PC-3 (cell line): ENCODE results near the gene TEX9. TPM values are rescaled to one million over a fixed set of nuclear protein-coding genes. Genes with fewer than 3 reads are reported as not detected.

Experiments
- ATAC-seq: fragments of 200-7000 bp; cut with Tn5 transposase; 2 replicates; pipeline ENCODE4 v1.9.1; 2020; ENCODE audit warnings: mild to moderate bottlenecking, moderate library complexity
- BruUV-seq: library from RNA; stranded (reverse); fragments of 400-500 nt; replicated peaks from 2 replicates; lab custom pipeline; 2021; lab: Mats Ljungman, UMichigan
- CTCF ChIA-PET: fragments of 300-600 bp; sonication (Branson Sonifier 250); formaldehyde crosslinking; loops from one replicate; lab custom pipeline; 2022; ENCODE audit warnings: antibody characterized with exemption; lab: Charles Lee
- POLR2A ChIA-PET: fragments of 300-600 bp; sonication (Branson Sonifier 250); formaldehyde crosslinking; loops from one replicate; lab custom pipeline; 2022; ENCODE audit warnings: antibody characterized with exemption; ENCODE audit not compliant: unreplicated experiment; lab: Charles Lee
- DNase-seq: peaks from one replicate; pipeline ENCODE4 v3.0.0-alpha.2; 2015
- H2AFZ ChIP-seq: fragments of 300-600 bp; sonication (generic); 2 replicates; pipeline ENCODE4 v1.6.0; 2016; ENCODE audit warnings: antibody characterized with exemption, low read length
- H3F3A ChIP-seq: fragments of 300-600 bp; sonication (generic); one replicate; pipeline ENCODE4 v1.6.0; 2017; ENCODE audit warnings: antibody characterized with exemption, low read length, control low read depth, mild to moderate bottlenecking; ENCODE audit not compliant: unreplicated experiment
- H3K27ac ChIP-seq: fragments of 300-600 bp; sonication (generic); 2 replicates; pipeline ENCODE4 v1.5.1; 2016; ENCODE audit warnings: mild to moderate bottlenecking, low read length
- H3K27me3 ChIP-seq: fragments of 300-600 bp; sonication (generic); 2 replicates; pipeline ENCODE4 v1.6.1; 2016; ENCODE audit warnings: low read length, mixed read lengths
- H3K36me3 ChIP-seq: fragments of 300-600 bp; sonication (generic); 2 replicates; pipeline ENCODE4 v1.6.1; 2016; ENCODE audit warnings: low read depth, mixed run types, low read length, mixed read lengths
- H3K4me1 ChIP-seq: fragments of 300-600 bp; sonication (generic); 2 replicates; pipeline ENCODE4 v1.5.1; 2016; ENCODE audit warnings: low read length; ENCODE audit not compliant: insufficient read depth
- H3K4me2 ChIP-seq: fragments of 300-600 bp; sonication (generic); 2 replicates; pipeline ENCODE4 v1.6.0; 2016; ENCODE audit warnings: low read length
- H3K4me3 ChIP-seq: fragments of 300-600 bp; sonication (generic); 2 replicates; pipeline ENCODE4 v1.5.1; 2016; ENCODE audit warnings: mild to moderate bottlenecking, low read length, mixed read lengths
- H3K79me2 ChIP-seq: fragments of 300-600 bp; sonication (generic); 2 replicates; pipeline ENCODE4 v1.6.1; 2017; ENCODE audit warnings: low read length, mixed read lengths
- H3K9ac ChIP-seq: fragments of 300-600 bp; sonication (generic); 2 replicates; pipeline ENCODE4 v1.6.0; 2016; ENCODE audit warnings: mild to moderate bottlenecking, low read length
- H3K9me2 ChIP-seq: fragments of 300-600 bp; sonication (generic); replicated peaks from 2 replicates; pipeline ENCODE4 v1.6.1; 2016; ENCODE audit warnings: mixed run types, low read length, mixed read lengths
- H3K9me3 ChIP-seq: fragments of 300-600 bp; sonication (generic); 2 replicates; pipeline ENCODE4 v1.6.1; 2016; ENCODE audit warnings: low read length, mixed read lengths
- H4K20me1 ChIP-seq: fragments of 300-600 bp; sonication (generic); 2 replicates; pipeline ENCODE4 v1.6.1; 2016; ENCODE audit warnings: low read length, mixed read lengths
- CTCF ChIP-seq: fragments of 300-600 bp; sonication (generic); conservative IDR thresholded peaks from 2 replicates; pipeline ENCODE4 v1.5.1; 2017; ENCODE audit warnings: antibody characterized with exemption, low read depth, mild to moderate bottlenecking, low read length
- EZH2 ChIP-seq: fragments of 300-600 bp; sonication (generic); IDR thresholded peaks from one replicate; pipeline ENCODE4 v1.6.1; 2017; ENCODE audit warnings: antibody characterized with exemption, mild to moderate bottlenecking, low read length; ENCODE audit not compliant: unreplicated experiment
- EZH2phosphoT487 ChIP-seq: fragments of 300-600 bp; sonication (generic); IDR thresholded peaks from 2 replicates; pipeline ENCODE4 v1.6.1; 2018; ENCODE audit warnings: mild to moderate bottlenecking, antibody characterized with exemption, low read length, borderline replicate concordance
- intact Hi-C: fragments of 100-400 bp; cut with micrococcal nuclease; formaldehyde crosslinking; loops from 2 replicates; pipeline ENCODE4 v1.9.0; 2023
- total RNA-seq: library from RNA; depleted of rRNA; stranded (reverse); fragments of >200 nt; gene quantifications from 2 replicates; pipeline ENCODE4 v1.2.3, GENCODE V29; 2014

TEX9 gene
- total RNA-seq, 1 experiment from 2014 or later, result 3.3 TPM

GRCh38 chr15:56456229-56456628 lies 91.0 kb downstream of the TEX9 start:
- no peaks in the 10 kb centered on the region for H3K9me3 ChIP-seq

GRCh38 chr15:56459096-56459495 lies 93.9 kb downstream of the TEX9 start:
- ATAC-seq (no peak), DNase-seq (no peak)
- no peak overlapping the region for H3K27ac ChIP-seq
- no TSS peak for BruUV-seq
- no peaks in the 10 kb centered on the region for H3K9me2 ChIP-seq
- intact Hi-C loops, result no loop called here
- H3K4me1 ChIP-seq, result peaks cover 4% of the 10 kb centered on the region; the same call in 1 of the 2 replicates
- no peaks in the 10 kb centered on the region for H3K36me3 ChIP-seq
- no peak overlapping the region for H2AFZ ChIP-seq
- ChIA-PET POLR2A (no interaction called here), CTCF (no interaction called here)
- no peak overlapping the region for H3K9ac ChIP-seq
- H3K4me3 ChIP-seq, result no peak overlapping the region
- no peak overlapping the region for H3K4me2 ChIP-seq
- H3K9me3 ChIP-seq, result no peaks in the 10 kb centered on the region
- H3K79me2 ChIP-seq, result no peaks in the 10 kb centered on the region
- no peak for TF ChIP-seq EZH2phosphoT487
- no peak for TF ChIP-seq EZH2
- TF ChIP-seq CTCF, result no peak
- no peaks in the 10 kb centered on the region for H3F3A ChIP-seq
- no peaks in the 10 kb centered on the region for H4K20me1 ChIP-seq
- no peaks in the 10 kb centered on the region for H3K27me3 ChIP-seq

More at GRCh38 chr15:56456229-56456628, 91.0 kb downstream of the TEX9 start:
- Histone ChIP-seq H3K27ac (no peak overlapping the region), H3K4me2 (no peak overlapping the region), H4K20me1 (no peaks in the 10 kb centered on the region), H2AFZ (no peak overlapping the region), H3F3A (no peaks in the 10 kb centered on the region), H3K36me3 (no peaks in the 10 kb centered on the region), H3K4me1 (no peaks in the 10 kb centered on the region), H3K27me3 (no peaks in the 10 kb centered on the region), H3K9me2 (no peaks in the 10 kb centered on the region), H3K79me2 (no peaks in the 10 kb centered on the region), H3K9ac (no peak overlapping the region), H3K4me3 (no peak overlapping the region)
- no TSS peak for BruUV-seq
- DNase-seq (no peak), ATAC-seq (no peak)
- ChIA-PET POLR2A (no interaction called here), CTCF (no interaction called here)
- TF ChIP-seq EZH2, result no peak
- intact Hi-C loops, result no loop called here

GRCh38 chr15:56460071-56460470 lies 94.8 kb downstream of the TEX9 start:
- H4K20me1 ChIP-seq, result no peaks in the 10 kb centered on the region
- no peak for TF ChIP-seq EZH2
- TF ChIP-seq EZH2phosphoT487, result no peak
- TF ChIP-seq CTCF, result no peak
- H3K36me3 ChIP-seq, result no peaks in the 10 kb centered on the region
- intact Hi-C loops, result no loop called here
- no peak overlapping the region for H3K4me2 ChIP-seq
- no peaks in the 10 kb centered on the region for H3K9me3 ChIP-seq
- H3K9ac ChIP-seq, result no peak overlapping the region
- CTCF ChIA-PET, result no interaction called here
- ATAC-seq, result no peak
- no peak for DNase-seq
- POLR2A ChIA-PET, result no interaction called here
- H3K4me1 ChIP-seq, result peaks cover 6% of the 10 kb centered on the region; the same call in 1 of the 2 replicates
- H3K9me2 ChIP-seq, result no peaks in the 10 kb centered on the region
- H3K79me2 ChIP-seq, result no peaks in the 10 kb centered on the region
- no peaks in the 10 kb centered on the region for H3F3A ChIP-seq
- H2AFZ ChIP-seq, result no peak overlapping the region
- no TSS peak for BruUV-seq
- H3K27me3 ChIP-seq, result no peaks in the 10 kb centered on the region
- H3K27ac ChIP-seq, result no peak overlapping the region
- H3K4me3 ChIP-seq, result no peak overlapping the region
